HCT116 (cell line): ENCODE measurements around the gene OR13J1.

Experiments used
- ATF3 ChIP-seq: IDR thresholded peaks from 2 replicates; pipeline ENCODE4 v1.6.1; 2012
- CEBPB ChIP-seq: IDR thresholded peaks from 2 replicates; pipeline ENCODE4 v1.6.1; 2012; ENCODE audit warnings: low read depth
- EGR1 ChIP-seq: IDR thresholded peaks from 2 replicates; pipeline ENCODE4 v1.6.1; 2012; ENCODE audit warnings: low read depth
- EZH2 ChIP-seq: fragments of 200-600 bp; sonication (generic); IDR thresholded peaks from 2 replicates; pipeline ENCODE4 v1.6.1; 2017; ENCODE audit warnings: antibody characterized with exemption, mixed run types
- EZH2phosphoT487 ChIP-seq: fragments of 200-600 bp; IDR thresholded peaks from 2 replicates; pipeline ENCODE4 v1.6.1; 2018; ENCODE audit warnings: antibody characterized with exemption, borderline replicate concordance
- FOSL1 ChIP-seq: IDR thresholded peaks from 2 replicates; pipeline ENCODE4 v1.6.1; 2012; ENCODE audit warnings: low read depth
- POLR2A ChIP-seq: IDR thresholded peaks from 2 replicates; pipeline ENCODE4 v1.7.0; 2011; ENCODE audit warnings: borderline replicate concordance; ENCODE audit not compliant: insufficient read depth, insufficient read length; ENCODE audit errors: extremely low read depth
- POLR2AphosphoS5 ChIP-seq: IDR thresholded peaks from 2 replicates; pipeline ENCODE4 v1.6.1; 2011; ENCODE audit warnings: mild to moderate bottlenecking, low read depth, low read length, moderate library complexity
- SIN3A ChIP-seq: IDR thresholded peaks from 2 replicates; pipeline ENCODE4 v1.6.1; 2012; ENCODE audit warnings: low read depth
- SP1 ChIP-seq: IDR thresholded peaks from 2 replicates; pipeline ENCODE4 v1.6.1; 2012; ENCODE audit warnings: low read depth
- YY1 ChIP-seq: IDR thresholded peaks from 2 replicates; pipeline ENCODE4 v1.6.1; 2011; ENCODE audit warnings: low read length, low read depth, moderate library complexity, mild to moderate bottlenecking; ENCODE audit not compliant: insufficient replicate concordance; ENCODE audit errors: extremely low read depth
- TF ChIP-seq, protein P1 (sequence below), 3 experiments: fragments of 200-600 bp in 1 of 3; sonication (generic) in 1 of 3; IDR thresholded peaks in 2 of 3; conservative IDR thresholded peaks in 1 of 3; 2 replicates each; pipeline ENCODE4 v1.5.1; 2012 to 2017; ENCODE audit warnings: low read depth in 2 of 3, low read length in 2 of 3, antibody characterized with exemption in 1 of 3, borderline replicate concordance in 1 of 3, control low read depth in 1 of 3, mild to moderate bottlenecking in 1 of 3, mixed read lengths in 1 of 3, mixed run types in 1 of 3, moderate library complexity in 1 of 3; ENCODE audit not compliant: insufficient read depth in 1 of 3
- TF ChIP-seq, protein P2 (sequence below): IDR thresholded peaks from 2 replicates; pipeline ENCODE4 v1.6.1; 2012; ENCODE audit warnings: low read depth
- TF ChIP-seq, protein P3 (sequence below): IDR thresholded peaks from 2 replicates; pipeline ENCODE4 v1.6.1; 2012

DNA sequence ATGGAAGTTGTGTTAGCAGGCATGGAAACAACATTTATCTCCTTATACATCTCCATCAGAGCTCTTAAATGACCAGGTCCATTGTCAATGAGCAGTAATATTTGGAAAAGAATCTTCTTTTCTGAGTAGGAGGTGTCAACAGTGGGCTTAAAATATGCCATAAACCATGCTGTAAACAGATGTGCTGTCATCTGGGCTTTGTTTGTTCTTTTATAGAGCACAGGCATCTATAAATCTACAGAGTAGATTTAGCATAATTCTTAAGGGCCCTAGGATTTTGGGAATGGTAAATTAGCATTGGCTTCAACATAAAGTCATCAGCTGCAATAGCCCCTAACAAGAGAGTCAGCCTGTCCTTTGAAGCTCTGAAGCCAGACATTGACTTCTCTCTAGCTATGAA is 28.1 kb upstream of the OR13J1 start:
- TF ChIP-seq CEBPB (no peak), SIN3A (no peak), POLR2A (no peak), FOSL1 (no peak), EGR1 (no peak), POLR2AphosphoS5 (no peak), EZH2 (no peak), YY1 (no peak), ATF3 (no peak), EZH2phosphoT487 (no peak), SP1 (no peak)
- TF ChIP-seq, protein P1, sequence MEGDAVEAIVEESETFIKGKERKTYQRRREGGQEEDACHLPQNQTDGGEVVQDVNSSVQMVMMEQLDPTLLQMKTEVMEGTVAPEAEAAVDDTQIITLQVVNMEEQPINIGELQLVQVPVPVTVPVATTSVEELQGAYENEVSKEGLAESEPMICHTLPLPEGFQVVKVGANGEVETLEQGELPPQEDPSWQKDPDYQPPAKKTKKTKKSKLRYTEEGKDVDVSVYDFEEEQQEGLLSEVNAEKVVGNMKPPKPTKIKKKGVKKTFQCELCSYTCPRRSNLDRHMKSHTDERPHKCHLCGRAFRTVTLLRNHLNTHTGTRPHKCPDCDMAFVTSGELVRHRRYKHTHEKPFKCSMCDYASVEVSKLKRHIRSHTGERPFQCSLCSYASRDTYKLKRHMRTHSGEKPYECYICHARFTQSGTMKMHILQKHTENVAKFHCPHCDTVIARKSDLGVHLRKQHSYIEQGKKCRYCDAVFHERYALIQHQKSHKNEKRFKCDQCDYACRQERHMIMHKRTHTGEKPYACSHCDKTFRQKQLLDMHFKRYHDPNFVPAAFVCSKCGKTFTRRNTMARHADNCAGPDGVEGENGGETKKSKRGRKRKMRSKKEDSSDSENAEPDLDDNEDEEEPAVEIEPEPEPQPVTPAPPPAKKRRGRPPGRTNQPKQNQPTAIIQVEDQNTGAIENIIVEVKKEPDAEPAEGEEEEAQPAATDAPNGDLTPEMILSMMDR (IDR thresholded peaks at IDR 0.05 in 2 of 3, conservative IDR thresholded peaks at IDR 0.05 in 1 of 3; ENCODE audit: borderline replicate concordance in 1 of 3, insufficient read depth in 1 of 3, low read depth in 2 of 3, low read length in 2 of 3): no peak
- TF ChIP-seq, protein P2, sequence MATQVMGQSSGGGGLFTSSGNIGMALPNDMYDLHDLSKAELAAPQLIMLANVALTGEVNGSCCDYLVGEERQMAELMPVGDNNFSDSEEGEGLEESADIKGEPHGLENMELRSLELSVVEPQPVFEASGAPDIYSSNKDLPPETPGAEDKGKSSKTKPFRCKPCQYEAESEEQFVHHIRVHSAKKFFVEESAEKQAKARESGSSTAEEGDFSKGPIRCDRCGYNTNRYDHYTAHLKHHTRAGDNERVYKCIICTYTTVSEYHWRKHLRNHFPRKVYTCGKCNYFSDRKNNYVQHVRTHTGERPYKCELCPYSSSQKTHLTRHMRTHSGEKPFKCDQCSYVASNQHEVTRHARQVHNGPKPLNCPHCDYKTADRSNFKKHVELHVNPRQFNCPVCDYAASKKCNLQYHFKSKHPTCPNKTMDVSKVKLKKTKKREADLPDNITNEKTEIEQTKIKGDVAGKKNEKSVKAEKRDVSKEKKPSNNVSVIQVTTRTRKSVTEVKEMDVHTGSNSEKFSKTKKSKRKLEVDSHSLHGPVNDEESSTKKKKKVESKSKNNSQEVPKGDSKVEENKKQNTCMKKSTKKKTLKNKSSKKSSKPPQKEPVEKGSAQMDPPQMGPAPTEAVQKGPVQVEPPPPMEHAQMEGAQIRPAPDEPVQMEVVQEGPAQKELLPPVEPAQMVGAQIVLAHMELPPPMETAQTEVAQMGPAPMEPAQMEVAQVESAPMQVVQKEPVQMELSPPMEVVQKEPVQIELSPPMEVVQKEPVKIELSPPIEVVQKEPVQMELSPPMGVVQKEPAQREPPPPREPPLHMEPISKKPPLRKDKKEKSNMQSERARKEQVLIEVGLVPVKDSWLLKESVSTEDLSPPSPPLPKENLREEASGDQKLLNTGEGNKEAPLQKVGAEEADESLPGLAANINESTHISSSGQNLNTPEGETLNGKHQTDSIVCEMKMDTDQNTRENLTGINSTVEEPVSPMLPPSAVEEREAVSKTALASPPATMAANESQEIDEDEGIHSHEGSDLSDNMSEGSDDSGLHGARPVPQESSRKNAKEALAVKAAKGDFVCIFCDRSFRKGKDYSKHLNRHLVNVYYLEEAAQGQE: no peak
- TF ChIP-seq, protein P3, sequence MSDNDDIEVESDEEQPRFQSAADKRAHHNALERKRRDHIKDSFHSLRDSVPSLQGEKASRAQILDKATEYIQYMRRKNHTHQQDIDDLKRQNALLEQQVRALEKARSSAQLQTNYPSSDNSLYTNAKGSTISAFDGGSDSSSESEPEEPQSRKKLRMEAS: no peak
